ENCODE data around the gene SRGAP1. TPM values are rescaled to one million over a fixed set of nuclear protein-coding genes. Genes with fewer than 3 reads are reported as not detected.

SRGAP1 gene
- total and polyA plus RNA-seq, 9 of the 15 experiments (the other 6 are each of a cell fraction or from before 2014, with no cell fraction given) = 0.01 to 0.13 (median 0.04) TPM; not detected in 3

DNA sequence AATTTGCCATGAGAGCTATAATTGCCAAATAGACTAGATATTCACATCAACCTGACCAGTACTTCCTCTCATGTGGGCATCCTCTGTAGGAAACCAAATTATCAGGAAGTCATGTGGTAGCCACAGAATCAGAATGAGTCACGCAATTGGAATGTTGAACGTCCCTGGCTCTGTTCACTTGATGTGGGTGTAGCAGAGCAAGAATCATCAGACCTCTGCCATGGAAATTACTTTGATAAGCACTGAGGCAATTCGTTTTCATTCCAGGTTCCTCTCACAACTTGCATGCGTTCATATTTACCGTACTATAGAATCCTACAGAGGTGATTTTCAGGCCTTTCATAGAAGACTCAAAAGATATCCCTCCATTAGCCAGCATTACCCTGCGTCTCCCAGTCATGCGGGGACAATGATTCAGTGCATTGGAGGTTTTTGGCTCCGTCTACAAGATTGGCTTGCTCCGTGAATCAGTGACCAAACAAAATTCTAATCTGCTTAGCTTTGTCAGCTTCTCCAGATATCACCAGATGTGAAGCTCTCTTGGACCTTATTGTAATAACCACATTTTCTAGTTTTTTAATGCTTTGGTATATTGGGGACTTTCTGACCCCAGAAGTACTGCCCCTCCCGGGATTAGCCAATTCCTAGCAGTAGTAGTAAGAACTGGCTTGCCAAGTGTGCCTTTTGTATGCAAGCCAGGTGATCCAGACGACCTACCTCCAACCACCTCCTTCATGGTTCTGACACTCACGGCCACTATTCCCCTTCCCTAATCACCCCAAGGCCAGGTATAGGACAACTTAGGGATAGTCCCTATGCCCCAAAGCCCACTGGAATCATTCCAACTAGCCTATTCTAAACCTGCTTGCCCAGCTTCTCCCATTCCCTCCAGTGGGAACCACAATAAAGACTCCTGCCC is 244.2 kb downstream of the SRGAP1 start:
- POLR2A ChIA-PET = interaction anchor here (0.7 to 0.9 kb wide), 2 partner anchors 15 to 54 kb away, joined by 3 read pairs; no protein-coding TSS in a partner anchor
- Histone ChIP-seq H3K36me3 (ENCODE audit: control insufficient read depth, insufficient read depth, low read length) (no peaks in the 10 kb centered on the region), H3K27me3 (ENCODE audit: control insufficient read depth in 2 of 2, insufficient read depth in 2 of 2, low read length in 2 of 2) (no peaks in the 10 kb centered on the region; a peak in 2 of 5 replicates), H4K20me1 (replicated peaks; ENCODE audit: control insufficient read depth, insufficient read depth, low read length) (no peaks in the 10 kb centered on the region), H3K9me1 (ENCODE audit: control insufficient read depth, insufficient read depth, low read length) (no peaks in the 10 kb centered on the region), H3K4me1 (replicated peaks in 1 of 2; ENCODE audit: control insufficient read depth in 2 of 2, insufficient read depth in 2 of 2, low read length in 2 of 2) (no peaks in the 10 kb centered on the region), H3K27ac (ENCODE audit: extremely low read depth, low read depth, low read length) (no peak overlapping the region), H3K9me3 (replicated peaks; ENCODE audit: control insufficient read depth, insufficient read depth, low read depth, low read length) (no peaks in the 10 kb centered on the region), H2AFZ (ENCODE audit: low read depth, low read length) (no peak overlapping the region), H3K4me3 (no peak overlapping the region), H3K9ac (ENCODE audit: insufficient read depth in 1 of 2, low read depth in 2 of 2, low read length in 2 of 2) (no peak overlapping the region), H3K4me2 (ENCODE audit: insufficient read depth, low read length) (no peak overlapping the region), H3K79me2 (ENCODE audit: control insufficient read depth, insufficient read depth, low read length) (no peaks in the 10 kb centered on the region)
- no TSS peak for BruUV-seq (replicated peaks)
- FAIRE-seq = peak; percentile 19
- intact Hi-C loops (cut with micrococcal nuclease) = no loop called here
- 1% methylated on average over 12 of the region's 12 CpGs for WGBS (ENCODE audit: insufficient coverage, low coverage, missing lambda C conversion rate)
- DNase-seq (ENCODE audit: extremely low read depth in 1 of 4, low spot score in 3 of 4) = peak in 2 of 4 experiments; percentile 10 to 13
- no peak for ATAC-seq
- in situ Hi-C loops (cut with MboI) = no loop called here
- CTCF ChIA-PET (ENCODE audit: low intra/inter-chr PET ratio) = no interaction called here
- TF ChIP-seq FOXJ2 (tag; IDR thresholded peaks at IDR 0.05) (no peak), TEAD4 (IDR thresholded peaks at IDR 0.05; ENCODE audit: low read length) (peak; percentile 37; the same call in 1 of the 2 replicates), TEAD4 (CRISPR knock-in tag; IDR thresholded peaks at IDR 0.05; ENCODE audit: borderline replicate concordance) (no peak), CREB1 (IDR thresholded peaks at IDR 0.05) (no peak), CREB1 (CRISPR knock-in tag; IDR thresholded peaks at IDR 0.05) (no peak), BRF2 (IDR thresholded peaks at IDR 0.05; ENCODE audit: borderline replicate concordance, insufficient read depth, insufficient read length) (no peak), TEAD1 (CRISPR knock-in tag; IDR thresholded peaks at IDR 0.05) (peak in 1 of 2 experiments; percentile 76; a peak in 2 of 4 replicates), FOSL1 (tag; conservative IDR thresholded peaks at IDR 0.05) (peak; percentile 73), GATA2 (CRISPR knock-in tag; IDR thresholded peaks at IDR 0.05) (no peak), CTBP1 (IDR thresholded peaks at IDR 0.05; ENCODE audit: borderline replicate concordance) (0 out of 2 replicates have a peak, but pooled peaks have one; percentile 38), ZNF76 (CRISPR knock-in tag; IDR thresholded peaks at IDR 0.05; ENCODE audit: borderline replicate concordance) (no peak), JUND (IDR thresholded peaks at IDR 0.05; ENCODE audit: borderline replicate concordance, low read depth, low read length) (peak; percentile 84), JUND (tag; IDR thresholded peaks at IDR 0.05; ENCODE audit: borderline replicate concordance, low read depth, low read length) (peak; percentile 86; the same call in 2 of the 3 replicates), TAF7 (tag; IDR thresholded peaks at IDR 0.05) (no peak), ARNT (IDR thresholded peaks at IDR 0.05) (no peak), JUNB (CRISPR knock-in tag; conservative IDR thresholded peaks at IDR 0.05) (peak; percentile 67; the same call in 1 of the 2 replicates), ZNF263 (CRISPR knock-in tag; IDR thresholded peaks at IDR 0.05; ENCODE audit: borderline replicate concordance) (no peak)
- TF ChIP-seq, protein P1, sequence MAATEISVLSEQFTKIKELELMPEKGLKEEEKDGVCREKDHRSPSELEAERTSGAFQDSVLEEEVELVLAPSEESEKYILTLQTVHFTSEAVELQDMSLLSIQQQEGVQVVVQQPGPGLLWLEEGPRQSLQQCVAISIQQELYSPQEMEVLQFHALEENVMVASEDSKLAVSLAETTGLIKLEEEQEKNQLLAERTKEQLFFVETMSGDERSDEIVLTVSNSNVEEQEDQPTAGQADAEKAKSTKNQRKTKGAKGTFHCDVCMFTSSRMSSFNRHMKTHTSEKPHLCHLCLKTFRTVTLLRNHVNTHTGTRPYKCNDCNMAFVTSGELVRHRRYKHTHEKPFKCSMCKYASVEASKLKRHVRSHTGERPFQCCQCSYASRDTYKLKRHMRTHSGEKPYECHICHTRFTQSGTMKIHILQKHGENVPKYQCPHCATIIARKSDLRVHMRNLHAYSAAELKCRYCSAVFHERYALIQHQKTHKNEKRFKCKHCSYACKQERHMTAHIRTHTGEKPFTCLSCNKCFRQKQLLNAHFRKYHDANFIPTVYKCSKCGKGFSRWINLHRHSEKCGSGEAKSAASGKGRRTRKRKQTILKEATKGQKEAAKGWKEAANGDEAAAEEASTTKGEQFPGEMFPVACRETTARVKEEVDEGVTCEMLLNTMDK (IDR thresholded peaks at IDR 0.05; ENCODE audit: borderline replicate concordance, insufficient read depth, low read depth, low read length, poor library complexity, severe bottlenecking) = no peak

Measured in K562 (cell line).